Gastroesophageal sphincter (tissue), 4 donors: ENCODE measurements around the gene PLD5. TPM values are rescaled to one million over a fixed set of nuclear protein-coding genes. Genes with fewer than 3 reads are reported as not detected.

Experiments
- ATAC-seq: fragments of 150-250 bp; one replicate; pipeline ENCODE4 v1.9.1; 2016; ENCODE audit warnings: mild to moderate bottlenecking, moderate library complexity
- H3K27ac ChIP-seq, 4 donors: fragments of 200-600 bp; sonication (generic) in 3 of 4; 1 replicate in 3 of 4; 2 replicates in 1 of 4; pipeline ENCODE4 v1.5.1; 2016 to 2019
- H3K27me3 ChIP-seq: fragments of 200-600 bp; sonication (generic); one replicate; pipeline ENCODE4 v1.5.1; 2019
- H3K36me3 ChIP-seq, 2 donors: fragments of 200-600 bp; sonication (generic); one replicate each; pipeline ENCODE4 v1.5.1; 2019; ENCODE audit warnings: control low read depth in 1 of 2
- H3K4me1 ChIP-seq, 3 donors: fragments of 200-600 bp; sonication (generic); 1 replicate in 2 of 3; 2 replicates in 1 of 3; pipeline ENCODE4 v1.5.1; 2016 to 2019; ENCODE audit warnings: control low read depth in 2 of 3
- H3K4me3 ChIP-seq, 2 donors: fragments of 200-600 bp; sonication (generic); one replicate each; pipeline ENCODE4 v1.5.1; 2019; ENCODE audit warnings: mild to moderate bottlenecking in 1 of 2, moderate library complexity in 1 of 2
- H3K9me3 ChIP-seq, 3 donors: fragments of 200-600 bp; sonication (generic); one replicate each; pipeline ENCODE4 v1.5.1; 2017 to 2019; ENCODE audit warnings: control low read depth in 2 of 3
- CTCF ChIP-seq, 4 experiments: fragments of 200-600 bp in 2 of 4; fragments of 450-650 bp in 2 of 4; sonication (generic) in 1 of 4; IDR thresholded peaks; one replicate each; pipeline ENCODE4 v1.5.1; 2017 to 2019; ENCODE audit warnings: antibody characterized with exemption in 4 of 4, mild to moderate bottlenecking in 2 of 4, moderate library complexity in 2 of 4
- EP300 ChIP-seq: sonication (generic); formaldehyde crosslinking; IDR thresholded peaks from one replicate; pipeline ENCODE4 v1.6.1; 2017; ENCODE audit warnings: antibody characterized with exemption, mild to moderate bottlenecking
- POLR2A ChIP-seq, 2 donors: fragments of 450-650 bp; IDR thresholded peaks; one replicate each; pipeline ENCODE4 v1.6.1; 2017; ENCODE audit warnings: antibody characterized with exemption in 2 of 2, mild to moderate bottlenecking in 2 of 2, moderate library complexity in 1 of 2
- POLR2AphosphoS5 ChIP-seq: sonication (generic); formaldehyde crosslinking; IDR thresholded peaks from one replicate; pipeline ENCODE4 v1.6.1; 2017; ENCODE audit warnings: antibody characterized with exemption
- WGBS, 2 donors: methylation state at CpG; one replicate each; pipeline ENCODE4 v1.1.5; 2018; ENCODE audit warnings: low coverage in 1 of 2; 5-methylcytosine and 5-hydroxymethylcytosine counted together
- total RNA-seq, 4 donors: library from RNA; depleted of rRNA; stranded (reverse); fragments of >200 nt; gene quantifications; one replicate each; pipeline ENCODE4 v1.1.0, GENCODE V29; 2016

The PLD5 gene
- total RNA-seq, 4 donors from 2014 or later: 0.37 to 1.4 (median 0.92) TPM

- Histone ChIP-seq H3K9me3 (no peaks in the 10 kb centered on the region), H3K27ac (no peak overlapping the region), H3K4me3 (peak overlapping the region in 1 of 2 donors; percentile 54), H3K4me1 (peaks cover 0 to 22% (median 9%) of the 10 kb centered on the region in 3 donors), H3K36me3 (no peaks in the 10 kb centered on the region), H3K27me3 (peaks cover 76% of the 10 kb centered on the region)
- WGBS, 2 donors: 10 to 13% methylated on average over 4 to 5 of the region's 10 CpGs
- ATAC-seq: no peak
- no peak for TF ChIP-seq POLR2A (IDR thresholded peaks at IDR 0.05)
- no peak for TF ChIP-seq POLR2AphosphoS5
- no peak for TF ChIP-seq CTCF (IDR thresholded peaks at IDR 0.05)
- TF ChIP-seq EP300: no peak
Observed at GRCh38 chr1:242525360-242525722, 844 bp upstream of the PLD5 start.

DNA sequence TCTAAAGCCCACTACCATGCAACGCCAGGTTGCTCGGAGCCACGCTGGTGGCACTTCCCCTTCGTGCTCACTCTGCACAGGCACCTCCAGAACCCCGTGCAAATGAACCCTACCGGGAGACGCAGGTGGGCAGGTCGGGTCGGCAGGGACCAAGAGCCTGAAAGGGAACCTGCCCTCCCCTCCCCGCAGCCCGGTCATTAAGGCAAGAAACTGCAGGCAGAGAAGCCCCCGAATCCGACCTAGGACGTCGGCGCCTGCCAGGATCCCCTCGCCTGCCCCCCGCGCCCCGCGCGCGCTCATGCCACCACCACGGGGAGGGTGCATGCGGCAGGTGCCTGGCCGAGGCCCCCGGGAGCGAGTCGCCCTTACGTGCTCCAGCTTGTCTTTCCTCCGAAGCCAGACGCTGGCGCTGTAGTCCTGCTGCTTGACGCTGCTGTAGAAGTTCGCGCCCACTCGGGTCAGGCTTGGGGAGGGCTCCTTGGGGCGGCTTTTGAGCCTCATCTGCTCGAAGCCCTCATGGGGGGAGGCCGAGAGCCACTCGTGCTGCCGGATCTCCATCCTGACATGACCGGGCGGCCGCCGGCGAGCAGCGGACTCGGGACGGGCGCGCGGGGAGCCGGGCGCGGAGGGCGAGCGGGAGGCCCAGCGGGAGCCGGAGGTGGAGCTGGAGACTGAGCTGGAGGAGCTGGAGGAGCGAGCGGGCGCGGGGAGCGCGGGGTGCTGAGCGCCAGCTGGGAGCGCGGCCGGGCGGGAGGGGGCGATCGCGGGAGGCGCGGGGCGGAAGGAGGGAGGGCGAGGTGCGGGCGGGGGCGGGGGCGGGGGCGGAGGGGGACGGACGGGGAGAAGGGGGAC lies 552 bp downstream of the PLD5 start:
- Histone ChIP-seq H3K9me3 (no peaks in the 10 kb centered on the region), H3K36me3 (no peaks in the 10 kb centered on the region), H3K4me1 (peaks cover 0 to 22% (median 9%) of the 10 kb centered on the region in 3 donors), H3K27ac (no peak overlapping the region), H3K27me3 (peaks cover 74% of the 10 kb centered on the region), H3K4me3 (peak overlapping the region; percentile 28 to 54)
- no peak for TF ChIP-seq POLR2A (IDR thresholded peaks at IDR 0.05)
- TF ChIP-seq POLR2AphosphoS5: no peak
- no peak for TF ChIP-seq EP300
- TF ChIP-seq CTCF (IDR thresholded peaks at IDR 0.05): no peak
- WGBS, 2 donors: 0% methylated on average over 2 of the region's 85 CpGs; no CpG with 5 or more reads in 1 of the 2 donors
- peak; percentile 57 for ATAC-seq

- H3K27me3 ChIP-seq: peaks cover 77% of the 10 kb centered on the region
- WGBS, 2 donors: 6 to 10% methylated on average over 3 to 7 of the region's 26 CpGs
- TF ChIP-seq EP300: no peak
- no peak for TF ChIP-seq CTCF (IDR thresholded peaks at IDR 0.05)
- no peak for TF ChIP-seq POLR2AphosphoS5
- no peak for TF ChIP-seq POLR2A (IDR thresholded peaks at IDR 0.05)
- H3K4me1 ChIP-seq: peaks cover 0 to 22% (median 9%) of the 10 kb centered on the region in 3 donors
- ATAC-seq: no peak
- H3K9me3 ChIP-seq: no peaks in the 10 kb centered on the region
- H3K36me3 ChIP-seq: no peaks in the 10 kb centered on the region
- peak overlapping the region in 1 of 2 donors; percentile 54 for H3K4me3 ChIP-seq
- H3K27ac ChIP-seq: no peak overlapping the region
Observed at GRCh38 chr1:242522996-242523718, 1.3 kb downstream of the PLD5 start.

DNA sequence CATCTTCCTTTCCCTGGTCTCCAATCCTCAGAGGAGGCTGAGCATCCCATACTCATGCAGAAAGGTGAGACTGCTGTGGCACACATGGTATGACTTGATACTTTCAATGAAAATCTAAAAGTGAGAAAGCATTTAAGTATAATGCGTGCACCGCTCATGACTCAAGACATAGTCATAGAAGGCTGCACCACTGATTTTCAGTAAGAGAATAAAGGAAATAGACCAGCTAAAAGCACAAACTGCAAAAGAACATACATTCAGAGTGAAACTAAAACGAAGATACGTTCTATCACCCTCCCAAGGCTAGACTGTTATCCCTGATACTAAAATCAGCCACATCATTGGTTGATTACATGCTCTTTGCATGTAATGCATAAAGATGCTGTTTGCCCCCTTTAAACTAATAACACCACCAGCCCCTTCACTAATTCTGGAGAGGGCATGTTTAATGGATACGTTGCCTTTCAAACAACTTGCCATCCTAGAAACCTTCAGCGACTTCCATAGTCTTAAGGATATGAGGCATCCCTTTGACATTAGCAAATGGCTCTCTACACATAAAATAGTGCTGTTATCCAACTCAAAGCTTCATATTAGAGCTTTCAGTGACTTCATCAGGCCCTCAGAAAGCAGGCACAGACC lies 2.1 kb downstream of the PLD5 start:
- H3K27me3 ChIP-seq: peaks cover 73% of the 10 kb centered on the region
- peaks cover 0 to 22% (median 9%) of the 10 kb centered on the region in 3 donors for H3K4me1 ChIP-seq
- no peaks in the 10 kb centered on the region for H3K36me3 ChIP-seq
- 45 to 53% methylated on average over 6 of the region's 6 CpGs for WGBS, 2 donors
- H3K9me3 ChIP-seq: no peaks in the 10 kb centered on the region
- no peak for TF ChIP-seq POLR2AphosphoS5
- no peak for TF ChIP-seq EP300
- TF ChIP-seq POLR2A (IDR thresholded peaks at IDR 0.05): no peak
- TF ChIP-seq CTCF (IDR thresholded peaks at IDR 0.05): no peak
- ATAC-seq: no peak
- no peak overlapping the region for H3K27ac ChIP-seq
- H3K4me3 ChIP-seq: no peak overlapping the region
